Measurements from ENCODE around the gene CCDC28A.

GRCh38 chr6:138800377-138801150 lies 27.0 kb downstream of the CCDC28A start:
- TF ChIP-seq CTCF (IDR thresholded peaks at IDR 0.05 in 4 of 5, conservative IDR thresholded peaks at IDR 0.05 in 1 of 5): no peak
- TF ChIP-seq POLR2A (IDR thresholded peaks at IDR 0.05): no peak
